Measurements from ENCODE around the gene FBXL16. TPM values are rescaled to one million over a fixed set of nuclear protein-coding genes. Genes with fewer than 3 reads are reported as not detected.
A peak's percentile ranks its signal among the peaks of the same experiment; 100 is the strongest.

The FBXL16 gene
- total and polyA plus RNA-seq, 9 of the 15 experiments (the other 6 are each of a cell fraction or from before 2014, with no cell fraction given): 0.21 to 8.2 (median 1.7) TPM

DNA sequence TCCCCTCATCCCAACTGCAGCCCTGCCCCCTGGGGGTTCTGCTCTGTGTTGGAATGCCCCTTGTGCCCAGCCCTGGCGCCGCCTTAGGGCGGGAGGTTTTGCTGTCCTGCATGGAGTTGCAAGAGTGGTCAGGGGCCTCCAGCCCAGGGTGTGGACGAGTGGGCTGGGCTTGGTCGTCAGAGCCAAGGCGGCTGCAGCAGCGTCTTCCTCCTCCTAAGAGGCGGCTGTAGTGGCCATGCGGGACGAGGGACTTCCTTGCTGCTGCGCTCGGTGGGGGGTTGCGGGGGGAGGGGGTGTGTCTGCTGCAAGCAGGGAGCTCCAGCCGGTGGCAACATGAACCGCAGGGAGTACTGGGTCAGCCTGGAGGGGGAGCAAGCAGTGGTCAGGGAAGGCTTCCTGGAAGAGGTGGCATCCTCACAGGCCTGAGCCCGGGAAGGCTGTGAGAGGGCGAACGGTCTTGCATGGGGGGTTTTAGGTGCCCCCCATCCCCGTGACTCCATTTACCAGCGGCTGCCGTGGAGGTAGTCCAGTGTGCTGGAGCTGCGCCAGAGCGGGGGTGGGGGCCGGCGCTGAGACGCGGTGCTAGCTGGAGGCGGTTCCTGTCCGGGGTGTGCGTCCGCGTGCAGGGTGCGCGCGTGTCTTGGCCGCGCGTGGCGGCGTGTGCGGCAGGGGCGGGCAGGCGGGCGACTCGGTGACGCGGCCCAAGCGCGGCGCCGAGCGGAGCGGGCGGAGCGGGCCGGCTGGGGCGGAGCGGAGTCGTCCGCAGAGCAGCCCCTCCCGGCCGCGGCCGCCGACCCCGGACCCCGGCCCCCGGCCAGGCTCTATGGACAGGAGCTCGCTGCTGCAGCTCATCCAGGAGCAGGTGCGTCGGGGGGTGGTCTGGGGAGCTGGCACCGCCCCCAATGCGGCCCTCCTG, 30.4 kb downstream of the FBXL16 start, which contains the start of gene RHBDL1 (continued):
- TF ChIP-seq, protein P1, sequence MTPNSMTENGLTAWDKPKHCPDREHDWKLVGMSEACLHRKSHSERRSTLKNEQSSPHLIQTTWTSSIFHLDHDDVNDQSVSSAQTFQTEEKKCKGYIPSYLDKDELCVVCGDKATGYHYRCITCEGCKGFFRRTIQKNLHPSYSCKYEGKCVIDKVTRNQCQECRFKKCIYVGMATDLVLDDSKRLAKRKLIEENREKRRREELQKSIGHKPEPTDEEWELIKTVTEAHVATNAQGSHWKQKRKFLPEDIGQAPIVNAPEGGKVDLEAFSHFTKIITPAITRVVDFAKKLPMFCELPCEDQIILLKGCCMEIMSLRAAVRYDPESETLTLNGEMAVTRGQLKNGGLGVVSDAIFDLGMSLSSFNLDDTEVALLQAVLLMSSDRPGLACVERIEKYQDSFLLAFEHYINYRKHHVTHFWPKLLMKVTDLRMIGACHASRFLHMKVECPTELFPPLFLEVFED (CRISPR knock-in tag; conservative IDR thresholded peaks at IDR 0.05): 0 out of 2 replicates have a peak, but pooled peaks have one; percentile 56
- TF ChIP-seq, protein P2, sequence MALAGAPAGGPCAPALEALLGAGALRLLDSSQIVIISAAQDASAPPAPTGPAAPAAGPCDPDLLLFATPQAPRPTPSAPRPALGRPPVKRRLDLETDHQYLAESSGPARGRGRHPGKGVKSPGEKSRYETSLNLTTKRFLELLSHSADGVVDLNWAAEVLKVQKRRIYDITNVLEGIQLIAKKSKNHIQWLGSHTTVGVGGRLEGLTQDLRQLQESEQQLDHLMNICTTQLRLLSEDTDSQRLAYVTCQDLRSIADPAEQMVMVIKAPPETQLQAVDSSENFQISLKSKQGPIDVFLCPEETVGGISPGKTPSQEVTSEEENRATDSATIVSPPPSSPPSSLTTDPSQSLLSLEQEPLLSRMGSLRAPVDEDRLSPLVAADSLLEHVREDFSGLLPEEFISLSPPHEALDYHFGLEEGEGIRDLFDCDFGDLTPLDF (CRISPR knock-in tag; IDR thresholded peaks at IDR 0.05): no peak
- TF ChIP-seq, protein P3, sequence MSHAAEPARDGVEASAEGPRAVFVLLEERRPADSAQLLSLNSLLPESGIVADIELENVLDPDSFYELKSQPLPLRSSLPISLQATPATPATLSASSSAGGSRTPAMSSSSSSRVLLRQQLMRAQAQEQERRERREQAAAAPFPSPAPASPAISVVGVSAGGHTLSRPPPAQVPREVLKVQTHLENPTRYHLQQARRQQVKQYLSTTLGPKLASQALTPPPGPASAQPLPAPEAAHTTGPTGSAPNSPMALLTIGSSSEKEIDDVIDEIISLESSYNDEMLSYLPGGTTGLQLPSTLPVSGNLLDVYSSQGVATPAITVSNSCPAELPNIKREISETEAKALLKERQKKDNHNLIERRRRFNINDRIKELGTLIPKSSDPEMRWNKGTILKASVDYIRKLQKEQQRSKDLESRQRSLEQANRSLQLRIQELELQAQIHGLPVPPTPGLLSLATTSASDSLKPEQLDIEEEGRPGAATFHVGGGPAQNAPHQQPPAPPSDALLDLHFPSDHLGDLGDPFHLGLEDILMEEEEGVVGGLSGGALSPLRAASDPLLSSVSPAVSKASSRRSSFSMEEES (CRISPR knock-in tag; IDR thresholded peaks at IDR 0.05): no peak
- peak; percentile 89 for TF ChIP-seq ZBTB7A (IDR thresholded peaks at IDR 0.05; ENCODE audit: borderline replicate concordance, control insufficient read depth, low read depth, low read length)
- TF ChIP-seq FOXP1 (CRISPR knock-in tag; IDR thresholded peaks at IDR 0.05): 0 out of 2 replicates have a peak, but pooled peaks have one; percentile 13
- TF ChIP-seq, protein P4, sequence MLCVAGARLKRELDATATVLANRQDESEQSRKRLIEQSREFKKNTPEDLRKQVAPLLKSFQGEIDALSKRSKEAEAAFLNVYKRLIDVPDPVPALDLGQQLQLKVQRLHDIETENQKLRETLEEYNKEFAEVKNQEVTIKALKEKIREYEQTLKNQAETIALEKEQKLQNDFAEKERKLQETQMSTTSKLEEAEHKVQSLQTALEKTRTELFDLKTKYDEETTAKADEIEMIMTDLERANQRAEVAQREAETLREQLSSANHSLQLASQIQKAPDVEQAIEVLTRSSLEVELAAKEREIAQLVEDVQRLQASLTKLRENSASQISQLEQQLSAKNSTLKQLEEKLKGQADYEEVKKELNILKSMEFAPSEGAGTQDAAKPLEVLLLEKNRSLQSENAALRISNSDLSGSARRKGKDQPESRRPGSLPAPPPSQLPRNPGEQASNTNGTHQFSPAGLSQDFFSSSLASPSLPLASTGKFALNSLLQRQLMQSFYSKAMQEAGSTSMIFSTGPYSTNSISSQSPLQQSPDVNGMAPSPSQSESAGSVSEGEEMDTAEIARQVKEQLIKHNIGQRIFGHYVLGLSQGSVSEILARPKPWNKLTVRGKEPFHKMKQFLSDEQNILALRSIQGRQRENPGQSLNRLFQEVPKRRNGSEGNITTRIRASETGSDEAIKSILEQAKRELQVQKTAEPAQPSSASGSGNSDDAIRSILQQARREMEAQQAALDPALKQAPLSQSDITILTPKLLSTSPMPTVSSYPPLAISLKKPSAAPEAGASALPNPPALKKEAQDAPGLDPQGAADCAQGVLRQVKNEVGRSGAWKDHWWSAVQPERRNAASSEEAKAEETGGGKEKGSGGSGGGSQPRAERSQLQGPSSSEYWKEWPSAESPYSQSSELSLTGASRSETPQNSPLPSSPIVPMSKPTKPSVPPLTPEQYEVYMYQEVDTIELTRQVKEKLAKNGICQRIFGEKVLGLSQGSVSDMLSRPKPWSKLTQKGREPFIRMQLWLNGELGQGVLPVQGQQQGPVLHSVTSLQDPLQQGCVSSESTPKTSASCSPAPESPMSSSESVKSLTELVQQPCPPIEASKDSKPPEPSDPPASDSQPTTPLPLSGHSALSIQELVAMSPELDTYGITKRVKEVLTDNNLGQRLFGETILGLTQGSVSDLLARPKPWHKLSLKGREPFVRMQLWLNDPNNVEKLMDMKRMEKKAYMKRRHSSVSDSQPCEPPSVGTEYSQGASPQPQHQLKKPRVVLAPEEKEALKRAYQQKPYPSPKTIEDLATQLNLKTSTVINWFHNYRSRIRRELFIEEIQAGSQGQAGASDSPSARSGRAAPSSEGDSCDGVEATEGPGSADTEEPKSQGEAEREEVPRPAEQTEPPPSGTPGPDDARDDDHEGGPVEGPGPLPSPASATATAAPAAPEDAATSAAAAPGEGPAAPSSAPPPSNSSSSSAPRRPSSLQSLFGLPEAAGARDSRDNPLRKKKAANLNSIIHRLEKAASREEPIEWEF (CRISPR knock-in tag; IDR thresholded peaks at IDR 0.05): no peak
- no peak for TF ChIP-seq ZNF41 (CRISPR knock-in tag; conservative IDR thresholded peaks at IDR 0.05)
- TF ChIP-seq ESRRB (CRISPR knock-in tag; IDR thresholded peaks at IDR 0.05; ENCODE audit: borderline replicate concordance): no peak
- TF ChIP-seq MCM3 (IDR thresholded peaks at IDR 0.05): no peak
- TF ChIP-seq ILK (tag; IDR thresholded peaks at IDR 0.05; ENCODE audit: borderline replicate concordance, low read depth): no peak
- TF ChIP-seq POLR3G (IDR thresholded peaks at IDR 0.05; ENCODE audit: extremely low read depth, insufficient read length, insufficient replicate concordance): no peak
- peak; percentile 33 for TF ChIP-seq FUS (optimal IDR thresholded peaks at IDR 0.05; ENCODE audit: low read depth, low read length)
- no peak for TF ChIP-seq MTF1 (CRISPR knock-in tag; IDR thresholded peaks at IDR 0.05; ENCODE audit: borderline replicate concordance)
- no peak for TF ChIP-seq TFAM (CRISPR knock-in tag; conservative IDR thresholded peaks at IDR 0.05)
- TF ChIP-seq ZNF764 (CRISPR knock-in tag; IDR thresholded peaks at IDR 0.05; ENCODE audit: low read depth): no peak
- no peak for TF ChIP-seq GTF2F1 (IDR thresholded peaks at IDR 0.05; ENCODE audit: low read depth, low read length)

Data from K562 (cell line).